Effector CD4-positive, alpha-beta T cell (primary cell): Measurements from ENCODE around the gene CCT7.
A peak's percentile ranks its signal among the peaks of the same experiment; 100 is the strongest.
"Not testable (repeated sequence)": the region's sequence is repeated elsewhere in the genome, so short reads cannot be mapped to it uniquely, and the experiment has no call there.

ENCODE experiments used
- DNase-seq: peaks from one replicate; pipeline ENCODE4 v3.0.0-alpha.2; 2020

Gene CCT7

DNA sequence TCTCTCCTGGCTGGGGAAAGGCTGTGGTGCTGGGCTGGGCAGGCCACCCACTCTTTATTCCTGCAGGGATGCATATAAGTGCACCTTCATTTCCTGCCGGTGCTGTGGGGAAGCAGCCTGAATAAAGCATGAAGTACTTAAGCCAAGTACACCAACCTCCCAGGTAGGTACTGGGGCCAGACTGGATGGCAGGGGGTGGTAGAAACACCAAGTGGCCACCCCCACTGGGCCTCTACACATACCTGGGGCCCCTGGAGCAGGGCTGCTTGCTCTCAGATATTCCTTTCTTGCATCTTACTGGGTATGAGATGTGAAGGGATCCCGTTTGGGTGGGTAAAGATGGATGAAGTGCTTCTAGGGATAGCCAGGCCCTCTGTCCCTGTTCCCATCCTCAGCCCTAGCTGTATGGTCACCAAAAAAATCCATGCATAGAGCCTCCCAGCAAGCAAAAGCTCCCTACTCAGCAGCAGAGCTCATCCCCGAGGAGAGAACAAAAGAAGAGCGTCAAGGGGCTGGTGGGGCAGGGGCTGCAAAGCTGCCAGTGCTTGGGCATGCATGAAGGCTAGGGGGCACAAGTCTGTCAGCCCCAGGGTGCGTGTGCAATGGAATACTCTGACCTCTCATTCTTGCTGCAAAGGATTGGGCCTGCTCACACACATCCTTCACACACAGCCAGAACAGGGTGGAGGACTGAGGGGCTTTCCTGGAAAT is 22.0 kb downstream of the CCT7 start:
- no peak for DNase-seq

DNA sequence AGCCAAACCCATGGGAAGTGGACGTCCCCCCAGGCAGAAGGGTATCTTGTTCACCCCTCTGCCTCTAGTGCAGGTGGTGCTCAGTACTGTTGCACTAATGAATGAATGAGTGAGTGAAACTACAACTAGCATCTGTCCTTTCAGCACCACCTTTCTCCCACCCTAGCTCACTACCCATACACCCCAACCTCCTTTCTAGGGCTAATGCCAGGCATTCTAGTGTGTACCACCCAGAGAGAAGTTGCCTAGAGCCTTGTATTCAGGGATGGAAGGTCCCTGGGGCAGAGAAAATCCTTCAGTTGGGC is 22.5 kb downstream of the CCT7 start:
- DNase-seq = no peak

DNA sequence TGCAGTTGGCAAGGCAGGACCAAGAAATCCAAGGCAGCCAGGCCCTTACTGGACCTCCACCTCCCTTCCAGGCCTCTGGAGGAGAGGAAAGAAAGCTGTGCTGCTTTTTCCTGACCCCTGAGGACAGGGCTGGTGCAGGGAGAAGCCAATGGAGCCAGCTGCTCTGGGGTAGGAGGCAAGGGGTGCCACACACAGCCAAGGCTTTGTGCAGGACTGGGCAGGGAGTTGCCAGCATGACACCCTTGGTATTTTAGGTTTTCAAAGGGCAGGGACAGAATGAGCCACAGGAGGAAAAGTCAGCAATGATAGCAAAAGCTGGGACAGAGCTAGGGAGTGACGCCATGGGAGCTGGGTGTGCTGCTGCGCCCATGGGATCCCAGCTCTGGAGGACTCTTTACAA is 22.9 kb downstream of the CCT7 start:
- DNase-seq = no peak

DNA sequence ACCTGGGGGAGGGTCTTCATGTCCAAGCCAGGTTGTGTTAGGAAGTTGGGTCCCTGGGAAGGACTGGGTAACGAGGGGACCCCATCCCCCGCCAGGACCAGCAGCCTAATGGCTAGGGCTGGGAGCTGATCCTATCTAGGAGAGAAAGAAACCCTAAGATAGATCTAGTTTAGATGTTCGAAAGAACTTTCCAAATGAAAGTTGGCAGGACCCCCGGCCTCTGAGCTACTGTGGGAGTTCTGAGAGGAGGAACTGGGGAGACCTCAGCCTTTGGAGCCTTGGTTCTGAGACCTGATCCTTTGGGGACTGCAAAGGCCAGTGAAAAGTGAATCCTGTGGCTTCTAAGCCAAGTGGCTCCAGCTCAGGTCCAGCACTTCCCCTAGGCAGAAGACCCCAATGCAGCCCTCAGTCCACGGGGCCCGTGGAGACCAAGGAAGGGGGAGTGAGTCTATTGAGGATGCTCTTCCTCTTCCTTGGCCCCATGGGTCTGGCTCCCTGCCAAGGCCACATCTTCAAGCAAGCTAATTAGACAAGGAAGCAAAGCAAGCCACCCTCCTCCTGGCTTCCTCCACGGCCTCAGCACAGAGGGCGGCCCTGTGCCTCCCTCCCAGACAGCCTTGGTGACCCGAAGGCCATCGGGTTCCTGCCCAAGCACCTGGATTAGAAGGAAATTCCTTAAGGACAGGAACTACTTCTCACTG is 23.5 kb downstream of the CCT7 start:
- DNase-seq = no peak

- DNase-seq = no peak
These were observed 24.2 kb downstream of the CCT7 start for GRCh38 chr2:73258186-73258912.

- no peak for DNase-seq
These were observed 24.8 kb downstream of the CCT7 start for GRCh38 chr2:73258913-73259215.

DNA sequence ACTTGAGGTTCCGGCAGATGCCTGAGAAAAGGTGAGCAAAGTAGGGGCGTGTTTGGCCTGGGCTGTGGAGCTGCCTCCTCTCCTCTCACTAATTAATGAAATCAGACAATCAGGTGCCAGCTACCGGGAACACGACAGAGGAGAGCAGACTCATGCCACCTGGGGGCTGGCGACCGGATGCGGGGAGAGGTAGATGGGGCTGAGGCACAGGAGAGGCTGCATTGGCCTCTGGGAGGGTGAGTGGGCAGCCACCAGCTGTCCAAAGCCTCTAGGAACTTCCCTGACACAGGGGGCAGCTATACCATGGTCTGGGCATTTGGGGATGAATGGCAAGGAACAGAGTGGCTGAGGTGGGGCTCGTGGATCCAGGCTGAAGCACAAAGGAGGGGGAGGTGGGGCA is 25.2 kb downstream of the CCT7 start:
- no peak for DNase-seq

- DNase-seq = no peak
These were observed 25.7 kb downstream of the CCT7 start for GRCh38 chr2:73259704-73260337.

DNA sequence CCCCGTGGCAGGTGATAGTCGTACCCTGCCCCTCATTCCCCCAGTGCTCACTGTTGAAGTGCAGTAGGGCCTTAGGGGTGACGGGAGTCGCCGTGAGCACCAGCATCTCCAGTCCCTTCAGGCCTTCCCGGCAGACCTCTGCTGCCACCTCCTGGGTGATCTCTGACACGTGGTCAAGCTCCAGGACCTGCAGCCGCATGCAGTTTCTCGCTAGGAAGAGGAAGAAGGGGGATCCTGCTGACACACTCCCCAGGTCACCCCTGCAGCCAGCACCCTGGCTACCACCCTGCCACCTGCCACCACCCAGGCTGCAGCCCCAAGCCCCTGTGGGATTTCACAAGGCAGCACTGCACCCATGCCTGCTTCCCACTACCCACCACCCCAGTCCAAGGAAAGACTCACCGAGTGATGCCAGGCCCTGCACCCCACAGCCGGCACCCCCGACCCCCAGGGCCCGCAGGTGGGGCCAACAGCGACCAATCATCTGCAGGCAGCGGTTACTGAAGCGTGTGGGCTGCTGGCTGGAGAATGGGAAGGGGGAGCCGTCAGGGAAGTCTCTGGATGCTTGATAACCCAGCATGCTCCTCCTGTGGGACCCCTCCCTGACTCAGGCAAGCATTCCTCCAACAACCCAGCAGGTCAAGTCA is 26.4 kb downstream of the CCT7 start:
- no peak for DNase-seq

- no peak for DNase-seq
These were observed 28.1 kb downstream of the CCT7 start for GRCh38 chr2:73262108-73262651.

DNA sequence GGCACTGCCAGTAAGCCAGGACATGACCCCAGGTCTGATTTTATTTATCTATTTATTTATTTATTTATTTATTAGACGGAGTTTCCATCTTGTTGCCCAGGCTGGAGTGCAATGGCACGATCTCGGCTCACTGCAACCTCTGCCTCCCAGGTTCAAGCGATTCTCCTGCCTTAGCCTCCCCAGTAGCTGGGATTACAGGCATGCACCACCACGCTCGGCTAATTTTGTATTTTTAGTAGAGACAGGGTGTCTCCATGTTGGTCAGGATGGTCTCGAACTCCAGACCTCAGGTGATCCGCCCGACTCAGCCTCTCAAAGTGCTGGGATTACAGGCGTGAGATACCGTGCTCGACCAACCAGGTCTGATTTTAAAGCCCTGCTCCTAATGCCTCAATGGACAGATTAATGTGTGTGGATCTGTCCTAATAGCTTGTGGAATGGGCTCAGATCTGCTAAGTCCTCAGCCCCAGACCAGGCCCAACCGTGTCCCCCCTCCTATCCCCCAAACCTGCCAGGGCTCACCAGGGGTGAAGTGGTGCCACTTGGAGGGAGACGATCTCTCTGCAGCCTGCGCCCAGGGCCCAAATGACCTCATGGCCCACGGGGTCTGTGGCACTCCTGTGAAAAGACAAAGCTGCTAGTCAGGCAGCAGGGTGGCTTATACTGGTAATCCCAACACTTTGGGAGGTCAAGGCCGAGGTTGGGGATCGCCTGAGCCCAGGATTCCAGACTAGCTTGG is 28.8 kb downstream of the CCT7 start:
- not testable (repeated sequence) for DNase-seq

DNA sequence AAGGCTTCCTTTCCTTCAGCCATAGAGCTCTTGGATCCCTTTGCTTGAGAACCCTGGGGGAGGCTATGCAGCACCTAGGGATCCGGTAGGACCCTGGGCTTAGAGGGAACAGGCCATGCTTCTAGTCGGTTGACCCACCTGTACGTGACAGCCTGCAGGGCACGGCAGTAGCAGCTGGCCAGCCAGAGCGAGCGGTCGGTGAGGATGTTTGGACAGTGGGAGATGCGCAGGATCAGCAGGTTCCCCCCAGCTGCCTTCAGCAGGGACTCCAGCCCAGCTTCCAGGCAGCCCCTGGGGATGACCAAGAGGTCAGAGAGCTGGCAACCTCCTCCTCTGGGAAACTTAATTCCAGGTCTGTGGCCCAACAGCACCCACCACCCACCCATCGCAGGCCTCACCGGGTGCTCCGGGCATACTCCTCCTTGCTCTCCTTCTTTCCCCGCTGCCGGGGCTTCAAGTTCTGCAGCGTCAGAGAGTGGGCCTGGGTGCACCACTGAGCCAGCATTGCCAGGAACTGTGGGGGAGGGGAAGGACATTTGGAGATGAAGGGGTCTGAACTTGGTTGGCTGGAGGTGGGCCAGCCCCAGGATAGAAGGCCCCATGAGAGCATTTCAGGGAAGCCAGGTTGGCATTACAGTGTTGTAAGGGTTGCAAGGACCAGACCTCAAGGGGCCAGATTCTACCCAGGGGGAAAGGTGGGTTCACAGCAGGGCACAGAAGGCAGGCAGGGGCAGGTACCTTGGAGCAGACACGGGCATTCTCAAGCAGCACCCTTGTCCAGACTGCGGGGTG is 29.6 kb downstream of the CCT7 start:
- DNase-seq = no peak

DNA sequence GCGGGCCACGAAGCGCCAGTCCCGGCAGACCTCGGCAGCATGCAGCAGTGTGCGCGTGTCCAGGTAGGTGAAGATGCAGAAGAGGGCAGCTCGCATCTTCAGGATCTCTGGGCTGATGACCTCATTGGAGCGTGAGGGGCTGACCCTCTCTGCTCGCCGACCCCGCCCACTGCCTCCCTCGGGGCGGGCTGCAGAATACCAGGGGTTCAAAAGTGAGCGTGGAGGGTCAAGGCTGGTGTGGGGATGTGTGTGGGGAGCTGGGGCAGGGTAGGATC is 30.2 kb downstream of the CCT7 start:
- no peak for DNase-seq

DNA sequence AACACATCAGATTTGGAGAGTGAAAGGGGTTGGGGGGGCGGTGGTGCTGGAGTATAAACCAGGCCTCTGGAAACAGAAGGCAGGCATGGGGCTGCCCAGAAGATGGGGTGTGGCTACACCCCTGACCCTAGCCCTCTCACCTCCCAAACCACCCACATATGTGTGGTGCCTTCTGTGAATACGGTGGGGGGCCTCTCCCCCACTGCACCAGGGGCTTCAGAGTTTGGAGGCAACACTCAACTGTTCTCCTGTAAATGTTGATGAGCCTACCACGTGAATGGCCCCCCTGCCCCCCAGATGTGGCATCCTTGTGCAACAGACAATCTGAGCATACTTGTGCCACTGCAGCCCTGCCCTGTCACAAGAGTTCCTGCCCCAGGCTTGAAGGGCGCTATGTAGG is 30.7 kb downstream of the CCT7 start:
- DNase-seq = no peak

DNA sequence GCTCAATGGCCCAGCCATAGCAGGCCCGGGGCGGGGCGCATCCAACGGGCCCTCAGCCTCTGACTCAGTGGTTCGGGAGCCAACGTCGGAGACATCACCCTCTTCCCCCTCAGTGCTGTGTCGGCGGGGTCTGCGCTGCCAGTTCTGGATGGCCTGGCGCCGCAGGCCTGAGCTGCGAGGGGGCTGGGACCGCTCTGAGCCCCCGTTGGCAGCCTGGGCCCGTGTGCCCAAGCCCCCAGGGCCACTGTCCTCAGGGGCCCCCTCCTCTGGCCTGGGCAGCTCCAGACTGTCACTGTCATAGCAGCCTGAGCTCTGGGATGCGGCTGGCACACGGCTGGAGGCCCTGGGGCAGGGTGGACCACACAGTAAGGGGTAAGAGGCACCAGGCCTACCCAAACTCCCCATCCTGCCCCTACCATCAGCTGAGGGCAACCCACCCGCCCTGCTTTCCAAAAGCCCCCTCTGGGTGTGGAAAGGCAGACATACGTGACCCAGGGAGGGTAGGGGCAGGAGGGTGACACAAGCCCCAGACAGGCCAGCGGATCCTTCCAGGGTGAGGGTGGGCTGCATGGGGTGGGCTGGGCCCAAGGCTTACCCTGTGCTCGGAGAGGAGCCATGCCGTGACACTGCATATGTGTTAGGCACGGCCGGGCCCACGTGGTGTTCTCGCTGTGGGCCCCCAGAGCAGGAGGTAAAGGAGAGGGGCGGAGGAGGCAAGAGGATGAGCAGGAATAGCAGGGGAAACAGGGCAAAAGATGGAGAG is 31.4 kb downstream of the CCT7 start:
- DNase-seq = no peak

DNA sequence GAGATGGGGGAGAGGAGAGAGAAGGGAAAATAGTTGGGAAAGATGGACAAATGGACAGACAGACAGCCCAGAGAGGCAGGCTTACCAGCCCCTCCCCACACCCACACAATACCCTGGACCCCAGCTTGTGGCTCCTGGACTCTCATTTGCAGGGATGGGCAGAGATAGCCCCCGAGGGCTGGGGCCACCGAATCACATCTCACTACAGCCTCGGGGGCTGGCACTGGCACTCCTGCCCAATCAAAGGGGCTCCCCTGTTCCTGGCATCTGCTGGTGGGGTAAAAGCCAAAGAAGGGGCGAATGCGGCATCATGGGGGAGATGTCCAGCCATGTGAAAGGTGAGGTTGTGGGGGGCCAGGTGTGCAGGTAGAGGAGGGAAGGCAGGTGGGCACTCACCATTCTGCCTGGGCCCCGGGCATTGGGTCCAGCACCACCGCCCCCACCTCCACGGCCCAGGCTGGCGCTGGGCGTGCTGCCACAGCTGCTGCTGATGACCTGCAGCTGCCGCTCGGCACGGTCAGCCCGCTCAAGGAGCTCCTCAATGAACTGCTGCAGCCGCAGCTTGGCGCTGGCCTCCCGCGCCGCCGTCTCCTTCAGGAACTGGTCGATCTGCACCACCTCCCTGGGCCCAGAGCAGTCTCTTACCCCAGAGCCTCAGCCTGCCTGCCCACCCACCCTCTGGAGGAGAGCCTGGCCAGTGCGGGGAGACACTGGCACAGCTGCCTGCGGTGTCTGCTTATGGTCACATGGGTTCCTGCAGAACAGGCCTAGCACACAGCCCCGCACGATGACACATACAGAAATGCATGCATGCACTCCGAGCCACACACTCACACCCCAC is 32.2 kb downstream of the CCT7 start:
- no peak for DNase-seq

GRCh38 chr2:73267008-73267407 is 32.9 kb downstream of the CCT7 start:
- no peak for DNase-seq

DNA sequence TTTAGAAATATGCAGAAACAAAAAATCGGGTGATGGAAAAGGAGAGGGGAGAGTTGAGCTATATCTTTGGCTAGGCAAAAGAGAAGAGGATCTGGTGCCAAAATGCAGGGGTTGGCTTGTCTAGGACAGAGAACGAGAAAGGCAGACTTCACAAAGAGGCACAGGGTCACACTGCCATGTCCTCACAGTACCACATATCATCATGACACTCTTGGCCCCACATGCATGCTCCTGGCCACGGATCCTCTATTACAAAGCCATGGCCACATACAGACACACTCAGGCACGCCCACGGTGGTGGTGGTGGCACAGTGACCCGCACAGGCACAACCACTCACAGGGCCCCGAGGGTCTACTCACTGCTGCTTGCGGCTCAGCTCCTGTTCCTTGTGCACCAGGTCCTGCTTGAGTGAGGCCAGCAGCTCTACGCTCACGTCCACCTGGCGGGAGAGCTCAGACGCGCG is 34.3 kb downstream of the CCT7 start:
- DNase-seq = no peak

DNA sequence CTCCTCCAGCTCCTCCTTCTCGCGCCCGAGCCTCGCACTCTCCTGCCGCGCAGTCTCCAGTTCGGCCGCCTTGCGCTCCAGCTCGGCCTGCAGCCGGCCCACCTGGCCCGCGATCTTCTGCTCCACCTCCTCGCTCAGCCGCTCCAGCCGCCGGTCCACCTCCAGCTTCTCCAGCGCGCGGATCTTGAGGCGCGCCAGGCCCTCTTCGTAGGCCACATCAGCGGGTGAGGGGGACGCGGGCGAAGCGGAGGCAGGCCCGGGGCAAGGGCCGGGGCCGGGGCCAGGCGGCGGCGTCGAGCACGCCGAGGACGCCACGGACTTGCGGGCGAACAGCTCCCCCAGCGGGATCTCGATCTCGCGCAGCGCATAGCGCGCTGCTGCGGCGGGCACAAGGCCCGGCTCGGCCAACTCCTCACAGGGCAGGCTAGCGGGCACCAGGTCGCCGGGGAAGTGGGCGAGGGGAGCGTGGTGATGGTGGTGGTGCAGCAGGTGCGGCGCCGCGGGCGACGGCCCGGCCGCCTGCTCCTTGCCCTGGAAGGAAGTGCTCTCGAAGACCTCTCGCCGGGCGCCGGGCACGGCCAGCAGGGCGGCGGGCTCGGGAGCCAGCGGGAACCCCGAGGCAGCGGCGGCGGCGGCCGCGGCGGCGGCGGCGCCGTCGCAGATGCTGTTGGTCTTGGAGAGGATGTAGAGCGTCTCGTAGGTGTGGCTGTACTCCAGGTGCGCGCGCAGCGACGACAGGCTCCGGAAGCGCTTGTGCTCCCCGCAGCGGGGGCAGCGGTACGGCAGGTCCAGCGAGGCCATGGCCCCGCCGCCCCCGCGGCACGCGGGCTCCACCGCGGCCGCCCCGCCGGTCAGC is 35.0 kb downstream of the CCT7 start:
- DNase-seq = peak; percentile 49
